Spleen (tissue), 11 donors: ENCODE measurements around the gene UBXN11. TPM values are rescaled to one million over a fixed set of nuclear protein-coding genes. Genes with fewer than 3 reads are reported as not detected.

Experiments used
- DNase-seq: peaks from one replicate; pipeline ENCODE4 v3.0.0-alpha.2; 2020
- H3K27ac ChIP-seq, 8 donors: fragments of 200-600 bp; sonication (generic) in 7 of 8; 1 replicate in 4 of 8; 2 replicates in 4 of 8; pipeline versions ENCODE4 v1.5.0 to v1.8.0; 2016 to 2021; ENCODE audit warnings: inconsistent platforms in 4 of 8, mild to moderate bottlenecking in 4 of 8, moderate library complexity in 1 of 8
- H3K27me3 ChIP-seq, 7 donors: fragments of 200-600 bp; sonication (generic) in 6 of 7; replicated peaks in 1 of 7; 1 replicate in 4 of 7; 2 replicates in 3 of 7; pipeline versions ENCODE4 v1.5.0 to v1.8.0; 2016 to 2021; ENCODE audit warnings: inconsistent platforms in 3 of 7, mild to moderate bottlenecking in 1 of 7
- H3K36me3 ChIP-seq, 6 donors: fragments of 200-600 bp; sonication (generic) in 5 of 6; 1 replicate in 4 of 6; 2 replicates in 2 of 6; pipeline versions ENCODE4 v1.5.0 to v1.8.0; 2016 to 2021; ENCODE audit warnings: inconsistent platforms in 2 of 6
- H3K4me1 ChIP-seq, 6 donors: fragments of 200-600 bp; sonication (generic) in 5 of 6; 1 replicate in 3 of 6; 2 replicates in 3 of 6; pipeline versions ENCODE4 v1.5.0 to v1.8.0; 2016 to 2021; ENCODE audit warnings: inconsistent platforms in 3 of 6
- H3K4me3 ChIP-seq, 8 donors: fragments of 200-600 bp; sonication (generic) in 7 of 8; 1 replicate in 4 of 8; 2 replicates in 4 of 8; pipeline versions ENCODE4 v1.5.0 to v1.8.0; 2016 to 2021; ENCODE audit warnings: inconsistent platforms in 4 of 8, mild to moderate bottlenecking in 4 of 8, moderate library complexity in 2 of 8
- H3K9me3 ChIP-seq, 8 donors: fragments of 200-600 bp; sonication (generic) in 7 of 8; 1 replicate in 4 of 8; 2 replicates in 4 of 8; pipeline versions ENCODE4 v1.5.0 to v1.8.0; 2016 to 2021; ENCODE audit warnings: inconsistent platforms in 4 of 8
- CTCF ChIP-seq, 11 experiments: fragments of 200-600 bp in 7 of 11; fragments of 450-650 bp in 4 of 11; sonication (generic) in 4 of 11; IDR thresholded peaks in 8 of 11; conservative IDR thresholded peaks in 3 of 11; 1 replicate in 7 of 11; 2 replicates in 4 of 11; pipeline versions ENCODE4 v1.4.0 to v1.8.0; 2016 to 2021; ENCODE audit warnings: antibody characterized with exemption in 11 of 11, inconsistent platforms in 4 of 11, mild to moderate bottlenecking in 1 of 11
- POLR2A ChIP-seq, 3 donors: fragments of 450-650 bp; IDR thresholded peaks; one replicate each; pipeline ENCODE4 v1.5.1; 2017; ENCODE audit warnings: antibody characterized with exemption in 3 of 3, mild to moderate bottlenecking in 1 of 3
- POLR2AphosphoS5 ChIP-seq, 3 donors: sonication (generic); formaldehyde crosslinking; IDR thresholded peaks; one replicate each; pipeline ENCODE4 v1.5.1; 2017; ENCODE audit warnings: antibody characterized with exemption in 3 of 3
- WGBS, 5 donors: extraction: QIAGEN DNeasy Blood & Tissue Kit in 3 of 5; methylation state at CpG; one replicate each; pipeline versions ENCODE4 v1.1.5 to v1.1.7; 2013 to 2018; 5-methylcytosine and 5-hydroxymethylcytosine counted together
- intact Hi-C: fragments of 100-400 bp; cut with DNase I; formaldehyde crosslinking; loops from one replicate; pipeline ENCODE4 v1.15.0; 2023; ENCODE audit warnings: low total_unique reads
- polyA plus RNA-seq, 3 donors: library from polyadenylated mRNA; stranded (reverse); fragments of 200-250 nt; gene quantifications; one replicate each; pipeline ENCODE4 v1.2.1, GENCODE V29; 2013
- total RNA-seq, 7 donors: library from RNA; depleted of rRNA in 3 of 7; stranded (reverse); fragments of >200 nt in 3 of 7; fragmentation: NEBNext Ultra II Directional in 4 of 7; extraction: Animal tissue kit (Norgen Biotek cat#: 25700) in 4 of 7; gene quantifications; one replicate each; pipeline versions ENCODE4 v1.1.0 to v1.2.1, GENCODE V29; 2016 to 2021
- donor health status: healthy with polysubstance abuse.
- donor health status: DM: no; HTN: no; CAD: no; lungs with moderate emphysema.
- donor health status: DM: no; HTN: no; CAD: no.
- donor health status: Bipolar disorder and iron deficiency.
- donor health status: healthy.
- donor health status: DM: no; HTN: no; CAD: no.
- donor health status: DM: yes; HTN: yes; CAD: no.

Gene UBXN11
- total and polyA plus RNA-seq, 10 donors = 25.1 to 67.8 (median 49.2) TPM

GRCh38 chr1:26353976-26354820, 47.8 kb upstream of the UBXN11 start, which contains the start of gene CRYBG2:
Gene CRYBG2 (minus strand): TSS chr1:26354130. CDS start chr1:26346657, 7,473 bp downstream.
- peaks cover 0 to 7% (median 0%) of the 10 kb centered on the region in 6 donors for H3K4me1 ChIP-seq
- H3K27ac ChIP-seq = no peak within 1 kb of the TSS
- H3K4me3 ChIP-seq = no peak within 1 kb of the TSS
- no peak for DNase-seq
- no peak for TF ChIP-seq POLR2A (IDR thresholded peaks at IDR 0.05)
- no peak for TF ChIP-seq POLR2AphosphoS5 (IDR thresholded peaks at IDR 0.05)
- TF ChIP-seq CTCF (IDR thresholded peaks at IDR 0.05 in 8 of 11, conservative IDR thresholded peaks at IDR 0.05 in 3 of 11) = no peak
- no peaks in the 10 kb centered on the region for H3K36me3 ChIP-seq
- peaks cover 0 to 37% (median 5%) of the 10 kb centered on the region in 7 donors for H3K27me3 ChIP-seq
- intact Hi-C loops = no loop called here
- WGBS, 5 donors = 81 to 93% (median 87%) methylated on average over 9 to 21 of the region's 21 CpGs
- H3K9me3 ChIP-seq = no peaks in the 10 kb centered on the region

DNA sequence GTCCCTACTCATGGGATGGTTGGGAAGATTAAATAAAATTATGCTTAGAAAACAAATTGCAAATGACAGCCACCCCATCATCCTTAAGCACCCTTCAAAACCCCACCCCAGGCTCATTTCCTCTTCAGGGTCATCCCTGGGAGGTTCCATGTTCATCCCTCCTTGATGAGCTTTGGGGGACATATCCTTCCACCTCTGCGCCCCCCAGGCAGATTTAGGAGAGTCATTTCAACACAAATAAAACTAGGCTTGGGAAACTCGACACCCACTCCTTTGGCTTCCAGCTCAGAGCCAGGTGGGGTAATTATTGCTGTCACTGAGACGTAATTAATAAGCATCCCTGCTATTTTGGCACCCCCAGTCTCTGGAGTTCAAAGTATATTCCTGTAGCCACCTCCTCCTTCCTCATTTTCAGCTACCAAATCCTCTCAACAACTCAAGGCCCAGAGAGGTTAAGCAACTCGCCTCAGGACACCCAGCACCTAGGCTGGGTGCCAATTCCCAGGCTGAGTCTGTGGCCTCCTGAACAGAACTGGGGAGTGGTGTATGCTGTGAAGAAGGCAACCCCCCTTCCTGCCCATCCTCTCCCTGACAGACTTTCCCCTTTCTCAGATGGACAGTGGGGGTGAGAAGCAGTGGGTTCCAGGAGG, 46.9 kb upstream of the UBXN11 start:
- intact Hi-C loops = no loop called here
- no peaks in the 10 kb centered on the region for H3K36me3 ChIP-seq
- no peak overlapping the region for H3K27ac ChIP-seq
- DNase-seq = no peak
- no peaks in the 10 kb centered on the region for H3K4me1 ChIP-seq
- peaks cover 0 to 28% (median 2%) of the 10 kb centered on the region in 7 donors for H3K27me3 ChIP-seq
- 82 to 90% (median 89%) methylated on average over 4 of the region's 4 CpGs for WGBS, 5 donors
- no peak for TF ChIP-seq POLR2AphosphoS5 (IDR thresholded peaks at IDR 0.05)
- H3K9me3 ChIP-seq = no peaks in the 10 kb centered on the region
- no peak overlapping the region for H3K4me3 ChIP-seq

- Histone ChIP-seq H3K27me3 (peaks cover 0 to 18% (median 0%) of the 10 kb centered on the region in 7 donors), H3K9me3 (no peaks in the 10 kb centered on the region), H3K4me3 (no peak overlapping the region), H3K4me1 (no peaks in the 10 kb centered on the region), H3K36me3 (no peaks in the 10 kb centered on the region), H3K27ac (no peak overlapping the region)
- no peak for DNase-seq
- intact Hi-C loops = no loop called here
- 88 to 93% (median 89%) methylated on average over 5 of the region's 5 CpGs for WGBS, 5 donors
- TF ChIP-seq POLR2AphosphoS5 (IDR thresholded peaks at IDR 0.05) (no peak), POLR2A (IDR thresholded peaks at IDR 0.05) (no peak), CTCF (IDR thresholded peaks at IDR 0.05 in 8 of 11, conservative IDR thresholded peaks at IDR 0.05 in 3 of 11) (no peak)
These were observed 45.9 kb upstream of the UBXN11 start for GRCh38 chr1:26352338-26352679.

- no peak for DNase-seq
- no peaks in the 10 kb centered on the region for H3K9me3 ChIP-seq
- H3K4me1 ChIP-seq = no peaks in the 10 kb centered on the region
- no peak overlapping the region for H3K4me3 ChIP-seq
- TF ChIP-seq POLR2A (IDR thresholded peaks at IDR 0.05) (no peak), POLR2AphosphoS5 (IDR thresholded peaks at IDR 0.05) (no peak), CTCF (IDR thresholded peaks at IDR 0.05 in 8 of 11, conservative IDR thresholded peaks at IDR 0.05 in 3 of 11) (no peak)
- WGBS, 5 donors = 87 to 92% (median 87%) methylated on average over 10 to 12 of the region's 12 CpGs
- no peak overlapping the region for H3K27ac ChIP-seq
- intact Hi-C loops = no loop called here
- H3K27me3 ChIP-seq = peaks cover 0 to 13% (median 0%) of the 10 kb centered on the region in 7 donors
- H3K36me3 ChIP-seq = no peaks in the 10 kb centered on the region
These were observed 45.3 kb upstream of the UBXN11 start for GRCh38 chr1:26351590-26352337.
